ENCODE data around the gene MYO1D. TPM values are rescaled to one million over a fixed set of nuclear protein-coding genes. Genes with fewer than 3 reads are reported as not detected.

Gene MYO1D
- total and polyA plus RNA-seq, 4 donors = 4.5 to 22.9 (median 13.3) TPM

- TF ChIP-seq NR2F2 (IDR thresholded peaks at IDR 0.05) (no peak), SP1 (IDR thresholded peaks at IDR 0.05) (no peak), GABPA (IDR thresholded peaks at IDR 0.05 in 1 of 2, conservative IDR thresholded peaks at IDR 0.05 in 1 of 2) (no peak), YY1 (IDR thresholded peaks at IDR 0.05) (no peak), FOXA2 (IDR thresholded peaks at IDR 0.05) (no peak)
Measured at GRCh38 chr17:32835291-32835761, 41.6 kb downstream of the MYO1D start (continued).

GRCh38 chr17:32834104-32834503 is 42.8 kb downstream of the MYO1D start:
- peaks cover 0 to 8% (median 0%) of the 10 kb centered on the region in 4 donors for H3K4me1 ChIP-seq (ENCODE audit: control insufficient read depth in 4 of 4, insufficient read depth in 4 of 4, low read length in 3 of 4)
- H3K4me3 ChIP-seq (ENCODE audit: low read depth in 1 of 3, low read length in 3 of 3) = no peak overlapping the region
- no peaks in the 10 kb centered on the region for H3K36me3 ChIP-seq (ENCODE audit: control insufficient read depth in 4 of 4, insufficient read depth in 3 of 4, low read depth in 1 of 4, low read length in 3 of 4)
- H3K9ac ChIP-seq (ENCODE audit: low read depth in 1 of 2, low read length in 2 of 2) = no peak overlapping the region
- no peaks in the 10 kb centered on the region for H3K27me3 ChIP-seq (ENCODE audit: control insufficient read depth in 4 of 4, insufficient read depth in 4 of 4, low read length in 3 of 4)
- no peak for DNase-seq (ENCODE audit: low spot score)
- H3K27ac ChIP-seq (ENCODE audit: low read depth in 1 of 2, low read length in 2 of 2) = no peak overlapping the region
- WGBS = 98% methylated on average over 2 of the region's 2 CpGs
- no peaks in the 10 kb centered on the region for H3K9me3 ChIP-seq (ENCODE audit: control insufficient read depth in 4 of 4, low read length in 3 of 4)
- TF ChIP-seq JUND (IDR thresholded peaks at IDR 0.05) (no peak), NR2F2 (IDR thresholded peaks at IDR 0.05) (no peak)

- Histone ChIP-seq H3K4me3 (ENCODE audit: low read depth in 1 of 3, low read length in 3 of 3) (no peak overlapping the region), H3K27me3 (ENCODE audit: control insufficient read depth in 4 of 4, insufficient read depth in 4 of 4, low read length in 3 of 4) (no peaks in the 10 kb centered on the region), H3K27ac (ENCODE audit: low read depth in 1 of 2, low read length in 2 of 2) (no peak overlapping the region), H3K4me1 (ENCODE audit: control insufficient read depth in 4 of 4, insufficient read depth in 4 of 4, low read length in 3 of 4) (peaks cover 0 to 14% (median 4%) of the 10 kb centered on the region in 4 donors), H3K9ac (ENCODE audit: low read depth in 1 of 2, low read length in 2 of 2) (no peak overlapping the region), H3K36me3 (ENCODE audit: control insufficient read depth in 4 of 4, insufficient read depth in 3 of 4, low read depth in 1 of 4, low read length in 3 of 4) (no peaks in the 10 kb centered on the region), H3K9me3 (ENCODE audit: control insufficient read depth in 4 of 4, low read length in 3 of 4) (no peaks in the 10 kb centered on the region)
- TF ChIP-seq HNF4G (IDR thresholded peaks at IDR 0.05) (no peak), NR2F2 (IDR thresholded peaks at IDR 0.05) (no peak), RAD21 (IDR thresholded peaks at IDR 0.05) (no peak), TAF1 (conservative IDR thresholded peaks at IDR 0.05) (no peak), EGR1 (IDR thresholded peaks at IDR 0.05; ENCODE audit: low read depth in 2 of 2) (no peak), CTCF (IDR thresholded peaks at IDR 0.05; ENCODE audit: low read depth, low read length, missing input control) (no peak)
- 96% methylated on average over 4 of the region's 4 CpGs for WGBS
- no peak for DNase-seq (ENCODE audit: low spot score)
Measured at GRCh38 chr17:32833526-32833925, 43.4 kb downstream of the MYO1D start.

- no peak for DNase-seq (ENCODE audit: low spot score)
- Histone ChIP-seq H3K27ac (ENCODE audit: low read depth in 1 of 2, low read length in 2 of 2) (no peak overlapping the region), H3K4me3 (ENCODE audit: low read depth in 1 of 3, low read length in 3 of 3) (no peak overlapping the region), H3K9ac (ENCODE audit: low read depth in 1 of 2, low read length in 2 of 2) (no peak overlapping the region), H3K27me3 (ENCODE audit: control insufficient read depth in 4 of 4, insufficient read depth in 4 of 4, low read length in 3 of 4) (no peaks in the 10 kb centered on the region), H3K9me3 (ENCODE audit: control insufficient read depth in 4 of 4, low read length in 3 of 4) (no peaks in the 10 kb centered on the region), H3K4me1 (ENCODE audit: control insufficient read depth in 4 of 4, insufficient read depth in 4 of 4, low read length in 3 of 4) (peaks cover 0 to 15% (median 4%) of the 10 kb centered on the region in 4 donors), H3K36me3 (ENCODE audit: control insufficient read depth in 4 of 4, insufficient read depth in 3 of 4, low read depth in 1 of 4, low read length in 3 of 4) (no peaks in the 10 kb centered on the region)
- WGBS = 92% methylated on average over 5 of the region's 5 CpGs
- TF ChIP-seq FOXA1 (IDR thresholded peaks at IDR 0.05) = no peak
- TF ChIP-seq ZBTB33 (IDR thresholded peaks at IDR 0.05) = no peak
- no peak for TF ChIP-seq REST (IDR thresholded peaks at IDR 0.05)
- no peak for TF ChIP-seq RAD21 (IDR thresholded peaks at IDR 0.05)
- TF ChIP-seq JUND (IDR thresholded peaks at IDR 0.05) = no peak
- TF ChIP-seq MAX (IDR thresholded peaks at IDR 0.05) = no peak
- no peak for TF ChIP-seq SP1 (IDR thresholded peaks at IDR 0.05)
- no peak for TF ChIP-seq GABPA (IDR thresholded peaks at IDR 0.05 in 1 of 2, conservative IDR thresholded peaks at IDR 0.05 in 1 of 2)
- no peak for TF ChIP-seq EGR1 (IDR thresholded peaks at IDR 0.05; ENCODE audit: low read depth in 2 of 2)
- TF ChIP-seq RXRA (IDR thresholded peaks at IDR 0.05) = no peak
- TF ChIP-seq NR2F2 (IDR thresholded peaks at IDR 0.05) = no peak
- TF ChIP-seq ATF3 (IDR thresholded peaks at IDR 0.05) = no peak
- TF ChIP-seq YY1 (IDR thresholded peaks at IDR 0.05) = no peak
- TF ChIP-seq TAF1 (conservative IDR thresholded peaks at IDR 0.05) = no peak
- no peak for TF ChIP-seq HNF4A (conservative IDR thresholded peaks at IDR 0.05)
Measured at GRCh38 chr17:32833076-32833475, 43.8 kb downstream of the MYO1D start.

Data from liver (tissue), 9 donors.